M059J (cell line): ENCODE data around the gene NGRN. TPM values are rescaled to one million over a fixed set of nuclear protein-coding genes. Genes with fewer than 3 reads are reported as not detected.
"Not testable (repeated sequence)": the region's sequence is repeated elsewhere in the genome, so short reads cannot be mapped to it uniquely, and the experiment has no call there.

ENCODE experiments used
- DNase-seq: peaks from one replicate; pipeline ENCODE4 v3.0.0-alpha.2; 2012; ENCODE audit warnings: low read depth
- total RNA-seq: library from RNA; depleted of rRNA; stranded (reverse); fragments of >200 nt; shearing (Covaris generic); gene quantifications from 2 replicates; pipeline ENCODE4 v1.2.3, GENCODE V29; 2014

The NGRN gene
- total RNA-seq, 1 experiment from 2014 or later: 101 TPM

DNA sequence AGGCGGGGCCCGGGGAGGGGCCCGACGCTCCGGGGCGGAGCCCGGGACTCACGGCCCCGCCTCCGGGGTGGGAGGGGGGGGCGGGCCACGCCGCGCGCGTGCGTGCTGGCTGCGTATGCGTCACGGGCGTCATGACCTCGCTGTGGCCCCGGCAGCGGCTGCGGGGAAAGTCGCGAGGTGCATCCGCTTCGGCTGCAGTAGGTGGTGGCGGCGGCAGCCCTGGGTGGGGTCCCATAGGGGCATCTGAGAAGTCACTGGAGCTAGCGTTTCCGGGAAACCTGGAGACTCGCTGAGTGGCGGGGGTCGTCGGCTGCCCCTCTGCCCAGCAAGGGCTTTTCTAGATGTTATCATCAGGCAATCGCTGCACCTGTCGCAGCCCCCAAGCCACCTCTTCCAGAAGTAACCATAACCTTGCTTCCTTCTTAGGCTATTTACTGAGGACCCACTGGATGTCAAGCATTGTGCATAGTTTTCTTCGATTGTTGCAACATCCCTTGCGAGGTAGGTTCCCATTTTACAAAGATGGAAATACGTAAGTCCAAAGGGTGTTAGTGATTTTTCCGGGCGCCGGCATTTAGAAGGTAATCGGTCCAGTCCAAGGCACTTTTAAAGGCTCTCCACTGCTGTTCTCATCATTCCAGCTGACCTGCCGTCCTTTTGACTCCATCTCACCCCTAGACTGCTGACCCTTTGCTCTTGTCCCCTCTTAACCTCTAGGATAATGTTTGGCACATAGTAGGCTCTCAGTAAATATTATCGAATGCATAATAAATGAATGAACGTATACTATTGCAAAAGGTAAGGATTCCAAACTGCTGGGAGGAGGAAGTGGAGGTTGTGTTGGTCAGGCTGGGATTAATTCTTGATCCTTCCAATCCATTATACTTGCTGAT, 31.1 kb upstream of the NGRN start, which contains the start of gene GDPGP1:
TSS of gene GDPGP1 (plus strand) at position 114 of the 893 bp plus-strand sequence. CDS start 6,700 bp downstream, outside the sequence.
- DNase-seq: no peak

DNA sequence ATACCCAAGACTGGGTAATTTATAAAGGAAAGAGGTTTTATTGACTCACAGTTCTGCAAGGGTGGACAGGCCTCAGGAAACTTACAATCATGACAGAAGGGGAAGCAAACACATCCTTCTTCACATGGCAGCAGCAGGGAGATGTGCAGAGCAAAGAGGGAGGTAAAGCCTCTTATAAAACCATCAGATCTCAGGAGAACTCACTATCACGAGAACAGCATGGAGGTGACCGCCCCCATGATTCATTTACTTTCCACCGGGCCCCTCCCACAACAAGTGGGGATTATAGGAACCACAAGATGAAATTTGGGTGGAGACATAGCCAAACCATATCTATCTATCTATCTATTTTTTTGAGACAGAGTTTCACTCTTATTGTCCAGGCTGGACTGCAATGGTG, 26.1 kb upstream of the NGRN start:
- DNase-seq: no peak

GRCh38 chr15:90240856-90241255, 24.6 kb upstream of the NGRN start:
- no peak for DNase-seq

DNA sequence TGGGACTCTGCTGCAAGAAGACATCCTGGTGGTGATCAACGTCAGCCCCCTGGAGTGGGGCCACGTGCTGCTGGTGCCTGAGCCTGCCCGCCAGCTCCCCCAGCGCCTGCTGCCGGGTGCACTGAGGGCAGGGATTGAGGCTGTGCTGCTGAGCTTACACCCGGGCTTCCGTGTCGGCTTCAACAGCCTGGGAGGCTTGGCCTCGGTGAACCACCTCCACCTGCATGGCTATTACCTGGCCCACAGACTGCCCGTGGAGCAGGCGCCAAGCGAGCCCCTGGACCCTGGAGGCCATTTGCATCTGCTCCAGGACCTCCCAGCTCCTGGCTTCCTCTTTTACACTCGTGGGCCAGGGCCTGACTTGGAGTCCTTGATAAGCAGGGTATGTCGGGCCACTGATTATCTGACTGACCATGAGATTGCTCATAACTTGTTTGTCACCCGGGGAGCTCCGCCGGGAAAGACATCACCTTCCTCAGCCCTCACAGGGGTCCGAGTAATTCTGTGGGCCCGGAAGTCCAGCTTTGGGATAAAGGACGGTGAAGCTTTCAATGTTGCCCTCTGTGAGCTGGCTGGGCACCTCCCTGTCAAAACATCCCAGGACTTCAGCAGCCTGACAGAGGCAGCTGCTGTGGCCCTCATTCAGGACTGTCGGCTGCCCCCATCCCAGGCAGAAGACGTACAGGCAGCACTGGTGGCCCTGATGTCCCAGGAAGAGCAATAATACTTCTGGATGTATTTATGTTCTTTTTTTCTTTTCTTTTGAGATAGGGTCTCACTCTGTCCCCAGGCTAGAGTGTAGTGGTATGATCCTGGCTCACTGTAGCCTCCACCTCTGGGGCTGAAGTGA, 23.9 kb upstream of the NGRN start:
- DNase-seq: no peak

- no peak for DNase-seq
These were observed 21.4 kb upstream of the NGRN start for GRCh38 chr15:90243943-90244639.

DNA sequence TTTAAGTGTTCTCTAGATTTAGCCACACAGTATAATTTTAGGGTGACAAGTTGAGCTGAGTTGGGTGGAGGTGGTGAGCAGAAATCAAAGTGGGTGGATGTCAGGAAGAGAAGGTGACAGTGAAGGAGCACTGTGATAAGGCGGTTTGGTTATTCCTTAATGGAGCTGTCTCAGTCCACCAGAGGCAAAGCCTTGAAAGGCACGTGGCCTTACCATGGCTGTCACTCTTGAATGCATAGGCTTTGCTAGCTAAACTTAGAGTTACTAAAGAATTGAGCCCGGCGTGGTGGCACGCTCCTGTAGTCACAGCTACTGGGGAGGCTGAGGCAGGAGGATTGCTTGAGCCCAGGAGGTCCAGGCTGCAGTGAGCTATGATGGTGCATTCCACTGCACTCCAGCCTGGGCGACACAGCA, 16.7 kb upstream of the NGRN start:
- no peak for DNase-seq

GRCh38 chr15:90249203-90249863, 16.1 kb upstream of the NGRN start, which contains the start of gene TTLL13:
Gene TTLL13 (plus strand): TSS chr15:90249556. CDS start chr15:90250631, 1,075 bp downstream.
- peak; percentile 86 for DNase-seq

- no peak for DNase-seq
These were observed 7.7 kb upstream of the NGRN start for GRCh38 chr15:90257776-90258175.

DNA sequence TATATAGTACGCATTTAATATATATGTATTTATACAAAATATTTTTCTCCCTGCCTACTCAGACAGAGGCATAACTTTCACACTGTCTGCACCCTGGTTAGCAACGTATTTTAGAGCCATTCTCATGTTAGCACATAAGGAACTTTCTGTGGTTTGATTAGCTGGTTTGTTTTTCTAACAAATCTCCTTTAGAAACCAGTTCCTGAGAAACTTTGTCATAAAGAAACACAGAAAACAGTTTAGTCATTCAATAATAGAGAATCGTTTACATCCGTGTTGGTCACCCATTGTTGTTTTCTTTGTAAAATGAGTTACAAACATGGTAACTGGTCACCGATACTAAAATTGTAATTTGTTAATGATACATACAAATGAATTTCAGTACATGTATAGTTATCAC, 5.9 kb upstream of the NGRN start:
- peak; percentile 20 for DNase-seq

DNA sequence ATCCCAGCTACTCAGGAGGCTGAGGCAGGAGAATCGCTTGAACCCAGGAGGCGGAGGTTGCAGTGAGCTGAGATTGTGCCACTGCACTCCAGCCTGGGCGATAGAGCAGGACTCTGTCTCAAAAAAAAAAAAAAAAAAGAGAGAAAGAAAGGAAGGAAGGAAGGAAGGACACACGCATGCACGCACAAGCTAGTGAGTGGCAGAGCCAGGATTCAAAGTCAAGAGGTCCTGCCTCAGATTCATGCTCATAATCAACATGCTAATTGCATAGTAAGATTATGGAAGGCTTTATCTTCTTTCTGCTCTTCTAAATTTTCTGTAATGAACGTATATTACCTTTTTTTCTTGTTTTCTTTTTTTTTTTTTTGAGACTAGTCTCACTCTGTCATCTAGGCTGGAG, 4.7 kb upstream of the NGRN start:
- not testable (repeated sequence) for DNase-seq

- DNase-seq: peak; percentile 74
These were observed 3.7 kb upstream of the NGRN start for GRCh38 chr15:90261811-90262210.

DNA sequence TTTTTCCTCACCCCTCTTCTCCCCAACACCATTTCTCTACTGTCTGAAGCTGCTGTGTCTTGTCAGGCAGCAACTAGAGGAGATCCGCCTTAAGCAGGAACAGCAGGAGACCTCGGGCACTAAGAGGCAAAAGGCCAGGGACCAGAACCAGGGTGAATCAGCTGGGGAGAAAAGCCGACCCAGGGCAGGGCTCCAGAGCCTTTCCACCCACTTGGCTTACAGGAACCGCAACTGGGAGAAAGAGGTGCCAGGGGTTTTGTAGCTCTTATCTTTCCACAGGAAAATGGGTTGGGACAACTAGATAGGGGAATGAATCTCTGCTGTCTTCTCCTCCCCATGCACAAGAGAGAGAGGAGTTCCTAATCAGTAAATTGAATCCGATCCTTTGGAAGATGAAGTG, 3.0 kb upstream of the NGRN start:
- DNase-seq: peak; percentile 24

GRCh38 chr15:90264671-90265070, 801 bp upstream of the NGRN start:
- peak; percentile 60 for DNase-seq

DNA sequence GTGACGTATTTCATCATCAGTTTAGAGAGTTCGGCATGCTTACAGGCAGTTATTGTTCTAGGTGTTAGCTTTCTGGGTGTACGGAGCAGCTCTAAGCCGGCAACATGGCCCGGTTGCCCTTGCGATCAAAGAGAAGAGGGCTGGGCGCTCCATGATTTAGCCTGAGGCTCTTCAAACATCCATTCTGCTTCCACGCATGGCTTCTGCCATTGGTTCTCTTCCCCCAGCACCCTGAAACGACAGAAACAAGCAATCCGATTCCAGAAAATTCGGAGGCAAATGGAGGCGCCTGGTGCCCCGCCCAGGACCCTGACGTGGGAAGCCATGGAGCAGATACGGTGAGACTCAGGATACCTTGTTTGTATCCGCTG, 574 bp downstream of the NGRN start:
- peak; percentile 55 for DNase-seq

GRCh38 chr15:90266485-90266884, 1.0 kb downstream of the NGRN start:
- peak; percentile 21 for DNase-seq

GRCh38 chr15:90268415-90268814, 2.9 kb downstream of the NGRN start:
- DNase-seq: no peak

DNA sequence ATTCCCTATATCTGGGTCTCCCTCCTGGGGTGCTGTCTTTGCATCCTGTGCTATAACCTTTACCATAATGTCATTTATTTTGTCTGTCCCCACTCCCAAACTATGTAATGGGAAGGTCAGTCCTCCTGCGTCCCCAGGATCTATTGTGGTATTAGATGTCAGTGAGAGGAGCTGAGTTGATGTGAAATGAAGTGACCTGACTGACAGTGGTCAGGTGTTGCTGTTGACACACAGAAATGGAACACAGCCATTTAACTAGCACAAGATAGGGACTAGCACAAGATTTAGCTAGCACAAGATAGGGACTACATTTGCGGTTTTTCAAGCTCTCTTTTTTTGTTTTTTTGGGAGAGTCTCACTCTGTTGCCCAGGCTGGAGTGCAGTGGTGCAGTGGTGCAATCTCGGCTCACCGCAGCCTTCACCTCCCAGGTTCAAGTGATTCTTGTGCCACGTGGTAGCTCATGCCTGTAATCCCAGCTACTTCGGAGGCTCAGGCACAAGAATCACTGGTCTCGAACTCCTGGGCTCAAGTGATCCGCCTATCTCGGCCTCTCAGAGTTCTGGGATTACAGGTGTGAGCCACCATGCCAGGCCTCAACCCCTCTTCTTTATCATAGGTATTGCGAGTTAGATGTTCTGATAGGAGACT, 5.2 kb downstream of the NGRN start:
- no peak for DNase-seq

GRCh38 chr15:90271459-90272166, 6.1 kb downstream of the NGRN start:
- no peak for DNase-seq

GRCh38 chr15:90278467-90278866, 13.0 kb downstream of the NGRN start:
- DNase-seq: not testable (repeated sequence)

DNA sequence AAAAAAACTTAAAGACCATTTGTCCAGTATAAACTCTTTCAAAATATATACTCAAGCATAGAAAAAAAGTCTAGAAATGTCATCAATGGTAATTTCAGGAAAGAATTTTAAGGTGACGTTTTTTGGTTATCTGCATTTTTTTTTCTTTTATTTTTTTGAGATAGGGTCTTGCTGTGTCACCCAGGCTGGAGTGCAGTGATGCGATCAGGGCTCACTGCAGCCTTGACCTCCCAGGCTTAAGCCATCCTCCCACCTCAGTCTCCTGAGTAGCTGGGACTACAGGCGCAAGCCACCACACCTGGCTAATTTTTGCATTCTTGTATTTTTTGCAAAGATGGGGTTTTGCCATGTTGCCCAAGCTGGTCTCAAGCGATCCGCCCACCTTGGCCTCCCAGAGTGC, 15.3 kb downstream of the NGRN start:
- not testable (repeated sequence) for DNase-seq
